ENCODE data around the gene HIC1.

The HIC1 gene

GRCh38 chr17:2013994-2014317 is 40.9 kb upstream of the HIC1 start:
- in situ Hi-C loops (cut with MboI; ENCODE audit: low sequenced_read_pairs, unreplicated experiment): no loop called here
- DNase-seq (ENCODE audit: low spot score): no peak
- TF ChIP-seq, protein P1, sequence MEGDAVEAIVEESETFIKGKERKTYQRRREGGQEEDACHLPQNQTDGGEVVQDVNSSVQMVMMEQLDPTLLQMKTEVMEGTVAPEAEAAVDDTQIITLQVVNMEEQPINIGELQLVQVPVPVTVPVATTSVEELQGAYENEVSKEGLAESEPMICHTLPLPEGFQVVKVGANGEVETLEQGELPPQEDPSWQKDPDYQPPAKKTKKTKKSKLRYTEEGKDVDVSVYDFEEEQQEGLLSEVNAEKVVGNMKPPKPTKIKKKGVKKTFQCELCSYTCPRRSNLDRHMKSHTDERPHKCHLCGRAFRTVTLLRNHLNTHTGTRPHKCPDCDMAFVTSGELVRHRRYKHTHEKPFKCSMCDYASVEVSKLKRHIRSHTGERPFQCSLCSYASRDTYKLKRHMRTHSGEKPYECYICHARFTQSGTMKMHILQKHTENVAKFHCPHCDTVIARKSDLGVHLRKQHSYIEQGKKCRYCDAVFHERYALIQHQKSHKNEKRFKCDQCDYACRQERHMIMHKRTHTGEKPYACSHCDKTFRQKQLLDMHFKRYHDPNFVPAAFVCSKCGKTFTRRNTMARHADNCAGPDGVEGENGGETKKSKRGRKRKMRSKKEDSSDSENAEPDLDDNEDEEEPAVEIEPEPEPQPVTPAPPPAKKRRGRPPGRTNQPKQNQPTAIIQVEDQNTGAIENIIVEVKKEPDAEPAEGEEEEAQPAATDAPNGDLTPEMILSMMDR (IDR thresholded peaks at IDR 0.05; ENCODE audit: borderline replicate concordance, control extremely low read depth, extremely low read depth, insufficient read depth, missing control alignments): no peak

- TF ChIP-seq, protein P1 (IDR thresholded peaks at IDR 0.05; ENCODE audit: borderline replicate concordance, control extremely low read depth, extremely low read depth, insufficient read depth, missing control alignments): no peak
- in situ Hi-C loops (cut with MboI; ENCODE audit: low sequenced_read_pairs, unreplicated experiment): no loop called here
- no peak for DNase-seq (ENCODE audit: low spot score)
These were observed 39.6 kb upstream of the HIC1 start for GRCh38 chr17:2015314-2015713.

GRCh38 chr17:2016494-2016893 is 38.4 kb upstream of the HIC1 start:
- TF ChIP-seq, protein P1 (IDR thresholded peaks at IDR 0.05; ENCODE audit: borderline replicate concordance, control extremely low read depth, extremely low read depth, insufficient read depth, missing control alignments): no peak
- in situ Hi-C loops (cut with MboI; ENCODE audit: low sequenced_read_pairs, unreplicated experiment): no loop called here

DNA sequence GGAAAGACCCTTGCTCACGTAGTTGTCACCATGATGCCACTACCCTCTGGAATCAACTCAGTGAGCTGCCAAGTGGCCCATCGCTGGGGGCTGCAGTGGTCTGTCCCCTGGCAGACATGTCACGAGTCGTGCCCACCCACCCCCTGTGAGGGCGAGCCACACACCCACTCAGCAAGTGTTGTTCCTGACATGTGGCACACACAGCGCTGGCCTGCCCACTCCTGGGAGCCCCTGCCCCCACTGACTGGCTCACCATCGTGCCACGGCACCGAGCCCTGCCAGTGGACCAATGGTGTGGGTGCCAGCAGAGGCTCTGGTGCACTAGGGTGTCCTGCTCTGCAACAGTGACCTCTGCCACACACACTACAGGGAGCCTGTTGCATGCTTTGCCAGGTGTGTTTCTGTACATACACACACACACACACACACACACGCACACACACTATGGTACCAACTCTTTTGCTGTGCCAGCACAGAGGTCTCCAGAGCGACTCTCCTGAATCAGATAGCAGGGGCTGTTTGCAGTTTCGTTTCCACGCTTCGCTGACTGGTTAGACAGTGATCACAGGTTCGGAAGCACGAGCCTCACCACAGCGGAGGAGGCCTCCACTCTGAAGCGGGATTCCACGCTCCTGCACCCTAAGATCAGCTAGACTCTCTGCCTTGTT is 37.5 kb upstream of the HIC1 start:
- no peak for DNase-seq (ENCODE audit: low spot score)
- in situ Hi-C loops (cut with MboI; ENCODE audit: low sequenced_read_pairs, unreplicated experiment): no loop called here
- TF ChIP-seq, protein P1 (IDR thresholded peaks at IDR 0.05; ENCODE audit: borderline replicate concordance, control extremely low read depth, extremely low read depth, insufficient read depth, missing control alignments): no peak

More at GRCh38 chr17:2016494-2016893, 38.4 kb upstream of the HIC1 start:
- DNase-seq (ENCODE audit: low spot score): no peak

GRCh38 chr17:2018716-2019510 is 36.0 kb upstream of the HIC1 start:
- TF ChIP-seq, protein P1 (IDR thresholded peaks at IDR 0.05; ENCODE audit: borderline replicate concordance, control extremely low read depth, extremely low read depth, insufficient read depth, missing control alignments): no peak
- in situ Hi-C loops (cut with MboI; ENCODE audit: low sequenced_read_pairs, unreplicated experiment): no loop called here
- no peak for DNase-seq (ENCODE audit: low spot score)

GRCh38 chr17:2019723-2020122 is 35.2 kb upstream of the HIC1 start:
- TF ChIP-seq, protein P1 (IDR thresholded peaks at IDR 0.05; ENCODE audit: borderline replicate concordance, control extremely low read depth, extremely low read depth, insufficient read depth, missing control alignments): no peak

More at GRCh38 chr17:2019723-2020122, 35.2 kb upstream of the HIC1 start:
- in situ Hi-C loops (cut with MboI; ENCODE audit: low sequenced_read_pairs, unreplicated experiment): no loop called here
- DNase-seq (ENCODE audit: low spot score): no peak

Measured in GM13976 (cell line).